GM21447 (cell line): ENCODE measurements around the gene DCP2.
"Not testable (repeated sequence)": the region's sequence is repeated elsewhere in the genome, so short reads cannot be mapped to it uniquely, and the experiment has no call there.

Experiments used
- ATAC-seq: cut with Tn5 transposase; IDR thresholded peaks from one replicate; pipeline ENCODE4 v1.9.1; 2021; ENCODE audit not compliant: unreplicated experiment

DCP2 gene

DNA sequence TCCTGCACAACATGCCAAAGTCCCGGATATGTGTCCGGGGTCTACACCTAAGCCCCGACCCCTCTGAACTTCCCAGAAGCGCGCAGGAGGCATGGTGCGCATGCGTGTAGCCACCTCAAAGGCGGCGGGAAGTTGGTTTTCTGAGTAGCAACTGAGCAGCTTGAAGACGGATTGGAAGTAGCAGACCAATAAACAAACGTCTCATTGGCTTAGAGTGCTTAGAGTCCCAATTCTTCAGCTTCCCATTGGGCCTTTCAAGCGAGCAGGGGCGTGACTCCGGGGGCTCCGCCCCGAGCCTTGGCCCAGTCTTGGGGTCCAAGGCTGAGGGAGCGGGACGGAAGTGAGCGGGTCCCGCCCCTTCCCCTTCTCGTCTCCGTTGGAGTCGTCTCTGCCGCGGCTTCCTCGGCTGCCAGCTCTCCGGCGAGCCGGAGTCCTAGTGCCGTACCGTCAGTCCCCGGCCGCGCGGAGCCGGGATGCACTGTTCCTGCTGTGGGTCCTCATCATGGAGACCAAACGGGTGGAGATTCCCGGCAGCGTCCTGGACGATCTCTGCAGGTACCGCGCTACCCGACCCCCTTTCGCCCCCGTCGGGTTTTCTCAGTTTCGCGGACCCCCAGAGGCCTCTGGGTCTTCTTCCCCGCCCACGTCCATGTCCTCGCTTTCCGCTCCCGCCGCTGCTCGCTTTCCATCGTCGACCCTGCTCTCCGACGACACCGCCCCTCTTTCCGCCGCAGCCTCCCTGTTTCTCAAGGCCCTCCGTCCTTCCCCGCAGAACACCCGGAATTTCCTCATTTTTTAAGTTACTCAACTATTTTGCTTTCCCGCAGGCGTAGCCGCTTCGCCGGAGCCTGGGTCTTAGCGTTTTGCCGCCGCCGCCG is at the start of gene DCP2:
Gene DCP2, plus strand, starts transcription at position 367 of the 878 bp plus-strand sequence. Its CDS starts 136 bp downstream, at position 503.
- ATAC-seq, result peak; percentile 95

DNA sequence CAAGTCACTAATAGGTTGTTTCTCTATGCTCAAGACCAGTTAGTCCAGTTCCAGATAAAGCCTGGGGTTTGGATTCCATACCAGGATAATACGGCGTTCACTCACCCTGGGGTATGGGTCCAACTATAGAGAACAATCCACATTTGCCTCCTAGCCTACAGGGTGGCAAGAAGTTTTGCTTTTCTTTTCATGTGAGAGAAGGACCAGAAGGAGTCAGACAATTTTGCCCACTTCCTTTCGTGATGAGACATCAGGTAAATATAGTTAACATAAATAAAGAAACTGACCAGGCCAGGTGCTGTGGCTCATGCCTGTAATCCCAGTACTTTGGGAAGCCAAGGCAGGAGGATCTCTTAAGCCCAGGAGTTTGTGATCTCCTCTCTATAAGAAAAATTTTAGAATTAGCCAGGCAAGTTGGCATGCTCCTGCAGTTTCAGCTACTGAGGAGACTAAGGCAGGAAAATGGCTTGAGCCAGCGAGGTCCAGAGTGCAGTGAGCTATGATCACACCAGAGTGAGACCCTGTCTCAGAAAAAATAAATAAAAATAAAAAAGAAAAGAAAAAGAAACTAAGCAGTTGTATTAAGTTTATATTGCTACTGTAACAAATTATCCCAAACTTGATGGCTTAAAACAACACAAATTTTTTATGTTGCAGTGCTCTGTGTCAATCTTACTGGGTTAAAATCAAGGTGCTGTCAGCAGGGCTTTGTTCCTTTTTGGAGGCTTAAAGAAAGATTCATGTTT is 47.1 kb upstream of the DCP2 start:
- ATAC-seq, result peak; percentile 78

DNA sequence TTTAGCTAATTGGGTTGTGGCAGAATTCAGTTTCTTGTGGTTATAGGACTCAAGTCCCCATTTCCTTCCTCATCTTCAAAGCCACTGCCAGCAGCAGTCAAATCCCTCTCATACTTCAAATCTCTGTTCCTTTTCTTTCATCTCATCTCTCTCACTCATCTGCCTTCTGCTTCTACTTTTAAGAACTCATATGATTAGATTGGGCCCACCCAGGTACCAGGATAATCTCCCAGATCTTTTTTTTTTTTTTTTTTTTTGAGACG is 46.6 kb upstream of the DCP2 start:
- ATAC-seq, result peak; percentile 51

DNA sequence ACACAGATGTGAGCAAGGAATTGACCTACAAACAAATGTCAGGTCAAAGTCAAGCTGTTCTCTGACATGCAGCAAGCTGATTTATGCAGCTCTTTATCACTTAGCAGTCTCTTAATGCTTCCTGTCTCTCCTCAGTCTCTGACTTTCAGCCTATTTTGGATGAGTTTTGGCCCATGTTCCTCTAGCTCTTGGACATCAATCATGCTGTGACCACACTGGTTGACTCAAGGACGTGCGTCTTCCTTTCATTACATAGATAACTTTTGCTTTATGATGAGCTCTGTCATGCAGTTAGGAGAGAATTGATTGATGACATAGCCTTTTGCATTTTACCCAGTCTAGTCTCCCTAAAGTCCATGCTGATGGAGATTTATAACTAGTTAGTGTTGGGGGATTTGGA is 45.1 kb upstream of the DCP2 start:
- no peak for ATAC-seq

DNA sequence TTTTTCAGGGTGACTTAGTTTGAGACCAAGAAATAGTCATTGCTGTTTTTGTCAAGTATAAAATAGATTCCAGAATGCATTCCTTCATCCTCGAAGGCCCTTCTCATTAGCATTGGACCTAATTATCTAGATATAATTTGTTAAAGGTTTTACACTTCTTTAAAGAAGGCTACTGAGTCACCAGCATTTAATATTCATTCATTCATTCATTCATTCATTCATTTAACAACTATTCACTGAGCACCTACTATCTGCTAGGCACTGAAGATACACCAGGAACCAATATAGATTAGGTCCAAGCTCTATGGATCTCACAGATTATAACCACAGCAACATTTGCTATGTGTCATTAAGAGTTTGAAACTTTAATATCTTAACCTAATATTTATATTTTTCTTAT is 43.5 kb upstream of the DCP2 start:
- no peak for ATAC-seq

DNA sequence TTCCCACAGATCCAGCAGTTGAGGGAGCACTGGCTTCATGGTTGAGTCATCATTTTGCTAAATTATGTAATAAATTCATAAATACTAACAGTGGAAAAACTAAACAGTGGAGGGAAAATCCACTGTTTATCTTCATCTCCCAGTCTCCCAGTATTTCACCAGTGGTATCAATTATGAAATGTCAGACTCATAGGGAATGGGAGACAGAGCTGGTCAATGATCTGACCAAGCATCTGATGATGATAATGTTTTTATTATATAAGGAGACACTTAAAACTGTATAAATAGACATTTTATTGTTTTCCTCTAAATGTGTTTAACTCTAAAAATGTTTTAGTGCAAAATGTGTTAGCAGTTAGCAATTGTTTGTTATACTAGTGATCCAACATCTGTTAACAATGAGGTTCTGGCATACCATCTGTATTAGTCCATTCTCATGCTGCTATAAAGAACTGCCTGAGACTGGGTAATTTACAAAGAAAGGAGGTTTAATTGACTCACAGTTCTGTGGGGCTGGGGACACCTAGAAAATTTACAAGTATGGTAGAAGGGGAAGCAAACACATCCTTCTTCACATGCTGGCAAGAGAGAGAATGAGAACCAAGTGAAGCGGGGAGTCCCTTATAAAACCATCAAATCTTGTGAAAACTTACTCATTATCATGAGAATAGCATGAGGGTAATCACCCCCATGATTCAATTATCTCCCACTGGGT is 42.8 kb upstream of the DCP2 start:
- ATAC-seq, result no peak

DNA sequence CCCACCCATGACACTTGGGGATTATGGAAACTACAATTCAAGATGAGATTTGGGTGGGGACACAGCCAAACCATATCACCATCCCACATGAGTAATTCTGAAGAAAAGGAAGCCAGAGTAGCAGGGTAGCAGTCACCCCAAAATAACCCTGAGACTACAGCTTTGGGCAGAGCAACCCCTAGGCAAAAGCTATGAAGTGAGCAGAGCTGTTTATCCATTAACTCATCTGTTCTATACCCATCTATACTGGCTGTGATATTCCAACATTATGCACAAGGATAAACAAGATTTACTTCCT is 42.3 kb upstream of the DCP2 start:
- no peak for ATAC-seq

DNA sequence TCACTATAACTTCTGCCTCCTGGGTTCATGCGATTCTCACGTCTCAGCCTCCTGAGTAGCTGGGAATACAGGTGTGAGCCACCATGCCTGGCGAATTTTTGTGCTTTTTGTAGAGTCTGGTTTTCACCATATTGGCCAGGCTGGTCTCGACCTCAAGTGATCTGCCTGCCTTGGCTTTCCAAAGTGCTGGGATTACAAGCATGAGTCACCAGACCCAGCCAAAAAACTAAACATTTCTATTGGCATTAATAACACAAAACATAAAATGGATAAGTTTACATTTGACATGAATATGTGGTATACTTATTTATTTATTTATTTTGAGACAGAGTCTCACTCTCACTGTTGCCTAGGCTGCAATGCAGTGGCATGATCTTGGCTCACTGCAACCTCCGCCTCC is 40.9 kb upstream of the DCP2 start:
- ATAC-seq, result no peak

DNA sequence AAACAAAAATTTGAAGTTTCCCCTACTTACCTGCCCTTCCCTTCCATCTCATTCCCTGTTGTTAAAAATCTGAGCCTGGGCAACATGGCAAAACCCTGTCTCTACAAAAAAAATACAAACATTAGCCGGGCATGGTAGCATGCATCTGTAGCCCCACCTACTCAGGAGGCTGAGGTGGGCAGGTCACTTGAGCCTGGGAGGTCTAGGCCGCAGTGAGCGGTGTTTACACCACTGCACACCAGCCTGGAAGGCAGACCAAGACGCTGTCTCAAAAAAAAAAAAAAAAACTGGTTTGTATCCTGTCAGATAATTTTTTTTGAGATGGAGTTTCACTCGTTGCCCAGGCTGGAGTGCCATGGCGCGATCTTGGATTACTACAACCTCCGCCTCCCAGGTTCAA is 38.3 kb upstream of the DCP2 start:
- no peak for ATAC-seq

DNA sequence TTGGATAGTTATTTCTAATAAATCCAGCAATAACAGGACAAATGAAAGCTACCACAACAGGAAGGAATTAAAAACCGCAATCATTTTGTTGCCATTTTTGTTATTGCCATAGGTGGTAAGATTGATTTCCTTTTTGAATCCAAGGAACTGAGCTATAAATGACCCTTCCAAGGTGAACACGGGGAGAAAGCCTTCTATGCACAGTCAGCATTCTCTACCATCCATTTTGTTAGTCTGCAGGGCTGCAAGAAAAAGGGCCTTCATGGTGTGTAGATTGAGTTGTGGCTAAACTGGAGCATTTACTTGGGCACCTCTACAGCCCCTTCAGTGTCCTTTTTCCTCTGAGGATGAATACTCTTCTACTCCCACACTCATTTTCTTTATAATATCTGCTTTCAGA is 35.9 kb upstream of the DCP2 start:
- ATAC-seq, result no peak

DNA sequence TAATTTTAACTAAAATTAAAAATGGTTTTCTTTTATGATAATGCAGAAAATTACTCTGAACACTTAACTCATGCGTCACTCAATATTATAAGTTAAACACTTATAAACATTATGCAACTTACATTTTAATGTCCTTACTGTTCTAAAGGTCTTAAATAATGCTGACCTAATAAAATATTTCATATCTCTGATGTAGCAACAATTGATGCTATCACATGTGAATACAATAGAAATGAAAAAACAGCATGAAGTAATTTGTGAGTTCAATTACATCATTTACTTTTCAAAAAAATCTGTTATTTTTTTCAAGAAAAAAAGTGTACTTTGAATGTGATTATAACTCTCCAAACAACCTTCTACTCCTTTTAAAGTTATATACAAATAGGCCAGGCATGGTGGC is 28.1 kb upstream of the DCP2 start:
- no peak for ATAC-seq

DNA sequence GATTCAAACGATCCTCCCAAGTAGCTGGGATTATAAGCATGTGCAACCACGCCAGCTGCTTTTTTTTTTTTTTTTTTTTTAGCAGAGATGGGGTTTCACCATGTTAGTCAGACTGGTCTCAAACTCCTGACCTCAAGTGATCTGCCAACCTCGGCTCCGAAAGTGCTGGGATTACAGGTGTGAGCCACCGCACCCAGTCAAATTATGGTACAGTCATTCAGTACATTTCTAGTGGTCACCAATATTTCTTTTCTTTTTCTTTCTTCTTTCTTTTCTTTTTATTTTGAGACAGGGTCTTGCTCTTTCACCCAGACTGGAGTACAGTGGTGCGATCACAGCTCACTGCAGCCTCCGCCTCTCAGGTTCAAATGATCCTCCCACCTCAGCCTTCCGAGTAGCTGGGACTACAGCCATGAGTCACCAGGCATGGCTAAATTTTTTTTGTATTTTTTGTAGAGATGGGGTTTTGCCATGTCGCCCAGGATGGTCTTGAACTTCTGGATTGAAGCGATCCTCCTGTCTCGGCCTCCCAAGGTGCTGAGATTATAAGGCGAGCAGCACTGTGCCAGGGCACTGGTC is 25.4 kb upstream of the DCP2 start:
- ATAC-seq, result peak; percentile 93

DNA sequence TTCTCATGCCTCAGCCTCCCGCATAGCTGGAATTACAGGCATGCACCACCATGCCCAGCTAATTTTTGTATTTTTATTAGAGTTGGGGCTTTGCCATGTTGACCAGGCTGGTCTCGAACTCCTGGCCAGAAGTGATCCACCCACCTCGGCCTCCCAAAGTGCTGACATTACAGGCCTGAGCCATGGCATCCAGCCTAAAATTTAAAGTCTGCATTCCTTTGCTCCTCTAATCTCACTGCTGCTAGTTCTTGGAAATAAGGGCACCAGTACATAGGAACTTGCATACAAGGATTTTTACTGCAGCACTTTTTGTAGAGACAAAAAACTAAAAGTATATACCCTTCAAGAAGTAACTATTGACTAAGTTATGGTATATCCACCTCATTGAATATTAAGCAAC is 20.0 kb upstream of the DCP2 start:
- no peak for ATAC-seq

DNA sequence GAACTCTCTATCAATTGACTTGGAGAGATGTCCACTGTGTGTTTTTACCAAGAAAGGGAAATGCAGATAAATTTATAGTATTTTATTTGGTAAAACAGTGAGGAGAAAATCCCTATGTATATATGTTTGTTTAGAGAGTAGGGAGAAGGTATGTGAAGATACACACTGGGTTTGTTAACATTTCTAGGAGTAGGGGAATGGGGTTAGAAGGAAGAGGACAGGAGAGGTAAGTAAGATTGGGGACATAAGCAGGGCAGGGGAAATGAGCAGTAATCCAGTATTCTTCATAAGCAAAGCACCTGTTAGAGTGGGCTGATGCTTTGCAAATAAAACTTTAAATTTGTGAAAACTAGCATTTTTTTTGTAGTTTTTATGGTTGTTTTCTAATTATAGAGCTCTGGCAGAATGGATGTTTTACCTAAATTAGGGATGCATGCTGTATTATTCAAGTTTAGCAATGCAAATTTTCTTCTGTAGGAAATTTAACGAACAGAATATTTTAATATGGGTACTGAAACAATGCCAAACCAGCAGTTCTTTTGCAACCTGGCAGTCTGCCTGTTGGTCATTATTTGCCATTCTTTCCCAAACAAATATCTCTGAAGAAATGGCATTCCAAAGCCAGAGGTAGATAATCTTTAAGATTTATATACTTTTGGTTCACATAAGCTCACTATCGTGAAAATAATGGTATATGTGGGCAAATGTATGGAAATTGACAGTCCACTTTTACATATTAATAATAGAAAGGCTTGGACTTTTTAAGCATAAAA is 19.4 kb upstream of the DCP2 start:
- no peak for ATAC-seq

DNA sequence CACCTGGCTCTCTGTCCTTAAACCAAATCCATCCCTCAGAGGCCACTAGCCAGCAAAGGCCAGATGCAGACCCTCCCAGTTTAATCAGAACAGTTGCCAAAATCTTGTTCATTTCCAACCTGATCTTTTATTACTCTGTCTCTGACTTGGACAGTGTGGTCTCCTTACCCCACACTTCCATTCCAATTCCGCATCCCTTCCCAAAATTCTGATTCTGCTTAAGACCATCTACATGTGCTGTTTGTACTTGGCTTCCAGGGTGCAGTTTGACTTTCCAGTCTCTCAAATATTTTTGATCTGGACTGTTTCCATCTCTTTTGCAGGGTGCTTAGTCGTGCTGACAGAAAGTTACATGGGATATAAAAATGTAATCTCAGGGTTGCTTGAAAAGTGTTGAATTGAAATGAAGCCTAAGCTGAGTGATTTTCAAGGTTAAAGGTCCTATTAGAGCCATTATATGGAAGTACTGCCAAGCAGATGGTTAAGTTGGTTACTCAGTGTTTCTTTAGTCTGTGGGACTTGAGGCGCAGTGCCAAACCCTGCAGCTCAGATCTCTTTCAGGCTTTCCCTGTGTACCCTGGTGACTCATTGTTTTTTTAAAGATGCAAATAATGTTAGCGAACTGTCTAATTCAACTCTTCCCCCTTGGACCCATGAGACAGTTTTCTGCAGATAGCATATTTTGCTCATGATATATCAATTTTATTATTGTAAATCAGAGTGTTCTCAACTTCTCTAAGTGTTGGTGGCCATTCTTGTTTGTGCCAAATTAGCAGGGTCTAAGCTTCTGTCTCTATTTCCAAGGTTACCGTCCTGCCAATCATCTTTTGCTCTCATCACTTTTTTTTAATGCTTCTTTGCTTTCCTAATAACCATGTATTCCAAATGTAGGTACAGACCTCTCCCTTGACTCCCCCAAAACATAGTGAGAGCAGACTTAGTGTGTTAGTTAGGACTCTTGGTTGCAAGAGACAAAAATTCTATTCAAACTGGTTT is 18.2 kb upstream of the DCP2 start:
- peak; percentile 92 for ATAC-seq

DNA sequence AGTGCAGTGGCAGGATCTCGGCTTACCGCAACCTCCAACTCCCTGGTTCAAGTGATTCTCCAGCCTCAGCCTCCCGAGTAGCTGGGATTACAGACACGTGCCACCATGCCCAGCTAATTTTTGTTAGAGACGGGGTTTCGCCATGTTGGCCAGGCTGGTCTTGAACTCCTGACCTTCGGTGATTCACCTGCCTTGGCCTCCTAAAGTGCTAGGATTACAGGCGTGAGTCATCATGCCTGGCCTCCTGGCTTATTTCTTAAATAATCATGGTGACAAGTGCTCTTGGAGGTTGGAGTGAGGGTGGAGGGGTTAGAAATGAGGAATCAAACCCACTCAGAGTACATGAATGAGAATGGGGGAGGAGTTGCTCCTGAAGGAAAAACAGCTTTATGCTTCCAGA is 16.7 kb upstream of the DCP2 start:
- not testable (repeated sequence) for ATAC-seq

DNA sequence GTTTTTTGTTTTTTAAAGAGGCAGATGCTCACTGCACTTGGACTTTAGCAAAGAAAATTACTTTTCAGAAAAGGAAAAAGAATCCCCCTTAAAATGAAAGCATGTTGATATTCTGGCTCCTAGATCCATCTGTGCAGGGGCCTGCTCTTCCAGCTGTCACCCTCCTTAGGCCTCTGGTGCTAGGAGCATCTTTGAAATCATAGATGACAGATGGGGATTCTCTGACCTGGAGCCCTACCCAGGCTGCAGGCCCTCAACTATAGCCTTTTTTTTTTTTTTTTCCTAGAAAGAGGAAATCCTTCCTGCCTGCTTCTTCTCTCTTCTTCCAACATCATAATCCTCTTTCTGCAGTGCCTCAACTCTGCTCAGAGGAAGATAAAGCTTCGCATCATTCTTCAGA is 16.3 kb upstream of the DCP2 start:
- ATAC-seq, result no peak

DNA sequence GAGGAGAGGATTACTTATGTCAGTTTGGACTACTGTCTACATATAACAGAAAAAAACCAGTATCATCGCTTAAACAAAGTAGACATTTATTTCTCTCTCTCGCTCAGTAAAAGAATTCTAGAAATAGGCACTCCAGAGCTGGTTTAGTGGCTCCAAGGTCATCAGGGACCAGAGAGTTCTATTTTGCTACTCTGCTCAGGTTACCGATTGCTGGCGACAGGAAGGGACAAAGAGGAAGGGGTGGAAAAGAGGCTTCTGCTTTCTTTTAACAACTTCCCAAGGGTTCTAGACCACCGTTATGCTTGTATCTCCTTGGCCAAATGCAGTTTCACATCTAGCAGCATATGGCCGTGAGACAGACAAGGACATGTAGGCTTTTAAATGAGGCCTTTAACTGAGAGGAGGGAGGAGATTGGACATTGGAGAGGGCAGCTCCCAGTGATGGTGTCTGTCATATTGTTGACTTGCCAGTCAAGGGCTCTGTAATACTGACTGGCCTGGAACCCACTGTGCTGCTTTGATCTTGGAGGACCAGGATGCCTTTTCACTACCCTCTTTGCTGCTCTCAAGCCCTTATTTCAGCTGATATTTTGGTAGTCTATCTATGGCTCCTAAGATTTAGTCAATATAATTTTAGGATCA is 15.6 kb upstream of the DCP2 start:
- no peak for ATAC-seq

DNA sequence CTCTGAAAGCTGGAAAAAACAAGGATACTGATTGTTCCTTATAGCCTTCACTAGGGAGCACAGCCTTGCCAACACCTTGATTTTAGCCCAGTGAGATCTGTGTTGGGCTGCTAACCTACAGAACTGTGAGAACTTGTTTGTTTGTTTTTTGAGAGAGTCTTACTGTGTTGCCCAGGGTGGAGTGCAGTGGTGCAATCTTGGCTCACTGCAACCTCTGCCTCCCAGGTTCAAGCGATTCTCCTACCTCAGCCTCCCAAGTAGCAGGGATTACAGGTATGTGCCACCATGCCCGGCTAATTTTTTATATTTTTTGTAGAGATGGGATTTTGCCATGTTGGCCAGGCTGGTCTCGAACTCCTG is 13.2 kb upstream of the DCP2 start:
- ATAC-seq, result not testable (repeated sequence)
